PC-3 (cell line): Measurements from ENCODE around the gene CCNL2. TPM values are rescaled to one million over a fixed set of nuclear protein-coding genes. Genes with fewer than 3 reads are reported as not detected.

Experiments used
- ATAC-seq: fragments of 200-7000 bp; cut with Tn5 transposase; 2 replicates; pipeline ENCODE4 v1.9.1; 2020; ENCODE audit warnings: mild to moderate bottlenecking, moderate library complexity
- BruUV-seq: library from RNA; stranded (reverse); fragments of 400-500 nt; replicated peaks from 2 replicates; lab custom pipeline; 2021; lab: Mats Ljungman, UMichigan
- CTCF ChIA-PET: fragments of 300-600 bp; sonication (Branson Sonifier 250); formaldehyde crosslinking; loops from one replicate; lab custom pipeline; 2022; ENCODE audit warnings: antibody characterized with exemption; lab: Charles Lee
- POLR2A ChIA-PET: fragments of 300-600 bp; sonication (Branson Sonifier 250); formaldehyde crosslinking; loops from one replicate; lab custom pipeline; 2022; ENCODE audit warnings: antibody characterized with exemption; ENCODE audit not compliant: unreplicated experiment; lab: Charles Lee
- DNase-seq: peaks from one replicate; pipeline ENCODE4 v3.0.0-alpha.2; 2015
- H2AFZ ChIP-seq: fragments of 300-600 bp; sonication (generic); 2 replicates; pipeline ENCODE4 v1.6.0; 2016; ENCODE audit warnings: antibody characterized with exemption, low read length
- H3F3A ChIP-seq: fragments of 300-600 bp; sonication (generic); one replicate; pipeline ENCODE4 v1.6.0; 2017; ENCODE audit warnings: antibody characterized with exemption, low read length, control low read depth, mild to moderate bottlenecking; ENCODE audit not compliant: unreplicated experiment
- H3K27ac ChIP-seq: fragments of 300-600 bp; sonication (generic); 2 replicates; pipeline ENCODE4 v1.5.1; 2016; ENCODE audit warnings: mild to moderate bottlenecking, low read length
- H3K27me3 ChIP-seq: fragments of 300-600 bp; sonication (generic); 2 replicates; pipeline ENCODE4 v1.6.1; 2016; ENCODE audit warnings: low read length, mixed read lengths
- H3K36me3 ChIP-seq: fragments of 300-600 bp; sonication (generic); 2 replicates; pipeline ENCODE4 v1.6.1; 2016; ENCODE audit warnings: low read depth, mixed run types, low read length, mixed read lengths
- H3K4me1 ChIP-seq: fragments of 300-600 bp; sonication (generic); 2 replicates; pipeline ENCODE4 v1.5.1; 2016; ENCODE audit warnings: low read length; ENCODE audit not compliant: insufficient read depth
- H3K4me2 ChIP-seq: fragments of 300-600 bp; sonication (generic); 2 replicates; pipeline ENCODE4 v1.6.0; 2016; ENCODE audit warnings: low read length
- H3K4me3 ChIP-seq: fragments of 300-600 bp; sonication (generic); 2 replicates; pipeline ENCODE4 v1.5.1; 2016; ENCODE audit warnings: mild to moderate bottlenecking, low read length, mixed read lengths
- H3K79me2 ChIP-seq: fragments of 300-600 bp; sonication (generic); 2 replicates; pipeline ENCODE4 v1.6.1; 2017; ENCODE audit warnings: low read length, mixed read lengths
- H3K9ac ChIP-seq: fragments of 300-600 bp; sonication (generic); 2 replicates; pipeline ENCODE4 v1.6.0; 2016; ENCODE audit warnings: mild to moderate bottlenecking, low read length
- H3K9me2 ChIP-seq: fragments of 300-600 bp; sonication (generic); replicated peaks from 2 replicates; pipeline ENCODE4 v1.6.1; 2016; ENCODE audit warnings: mixed run types, low read length, mixed read lengths
- H3K9me3 ChIP-seq: fragments of 300-600 bp; sonication (generic); 2 replicates; pipeline ENCODE4 v1.6.1; 2016; ENCODE audit warnings: low read length, mixed read lengths
- H4K20me1 ChIP-seq: fragments of 300-600 bp; sonication (generic); 2 replicates; pipeline ENCODE4 v1.6.1; 2016; ENCODE audit warnings: low read length, mixed read lengths
- CTCF ChIP-seq: fragments of 300-600 bp; sonication (generic); conservative IDR thresholded peaks from 2 replicates; pipeline ENCODE4 v1.5.1; 2017; ENCODE audit warnings: antibody characterized with exemption, low read depth, mild to moderate bottlenecking, low read length
- EZH2 ChIP-seq: fragments of 300-600 bp; sonication (generic); IDR thresholded peaks from one replicate; pipeline ENCODE4 v1.6.1; 2017; ENCODE audit warnings: antibody characterized with exemption, mild to moderate bottlenecking, low read length; ENCODE audit not compliant: unreplicated experiment
- EZH2phosphoT487 ChIP-seq: fragments of 300-600 bp; sonication (generic); IDR thresholded peaks from 2 replicates; pipeline ENCODE4 v1.6.1; 2018; ENCODE audit warnings: mild to moderate bottlenecking, antibody characterized with exemption, low read length, borderline replicate concordance
- intact Hi-C: fragments of 100-400 bp; cut with micrococcal nuclease; formaldehyde crosslinking; loops from 2 replicates; pipeline ENCODE4 v1.9.0; 2023
- total RNA-seq: library from RNA; depleted of rRNA; stranded (reverse); fragments of >200 nt; gene quantifications from 2 replicates; pipeline ENCODE4 v1.2.3, GENCODE V29; 2014

Gene CCNL2
- total RNA-seq, 1 experiment from 2014 or later: 385 TPM

GRCh38 chr1:1439546-1440261, 40.6 kb upstream of the CCNL2 start:
- Histone ChIP-seq H3K9ac (no peak overlapping the region), H3K4me3 (no peak overlapping the region), H3K4me1 (peaks cover 17% of the 10 kb centered on the region), H4K20me1 (no peaks in the 10 kb centered on the region), H3K79me2 (peaks cover 13% of the 10 kb centered on the region), H3F3A (no peaks in the 10 kb centered on the region), H3K27ac (no peak overlapping the region), H3K27me3 (no peaks in the 10 kb centered on the region), H3K9me2 (no peaks in the 10 kb centered on the region), H3K4me2 (no peak overlapping the region), H3K9me3 (no peaks in the 10 kb centered on the region), H3K36me3 (no peaks in the 10 kb centered on the region), H2AFZ (no peak overlapping the region)
- intact Hi-C loops: no loop called here
- ATAC-seq: no peak
- BruUV-seq: no TSS peak
- ChIA-PET POLR2A (no interaction called here), CTCF (interaction anchor here (0.9 to 1.7 kb wide), 2 partner anchors 24 to 38 kb away, joined by 4 to 11 read pairs; no protein-coding TSS in a partner anchor)
- no peak for DNase-seq
- TF ChIP-seq CTCF: no peak
- TF ChIP-seq EZH2phosphoT487: no peak
- TF ChIP-seq EZH2: no peak

- ChIA-PET CTCF (no interaction called here), POLR2A (no interaction called here)
- Histone ChIP-seq H3K79me2 (peaks cover 13% of the 10 kb centered on the region), H3K9me3 (no peaks in the 10 kb centered on the region), H3K4me2 (no peak overlapping the region), H3K36me3 (no peaks in the 10 kb centered on the region), H4K20me1 (no peaks in the 10 kb centered on the region), H2AFZ (no peak overlapping the region), H3F3A (no peaks in the 10 kb centered on the region), H3K4me1 (peaks cover 24% of the 10 kb centered on the region), H3K27me3 (no peaks in the 10 kb centered on the region), H3K9ac (no peak overlapping the region), H3K4me3 (no peak overlapping the region), H3K9me2 (no peaks in the 10 kb centered on the region), H3K27ac (no peak overlapping the region)
- DNase-seq (no peak), ATAC-seq (no peak)
- BruUV-seq: no TSS peak
- TF ChIP-seq EZH2phosphoT487: no peak
- no peak for TF ChIP-seq CTCF
- TF ChIP-seq EZH2: no peak
- intact Hi-C loops: no loop called here
Observed at GRCh38 chr1:1438531-1439381, 39.6 kb upstream of the CCNL2 start.
